ENCODE data around the gene POLDIP2.
A peak's percentile ranks its signal among the peaks of the same experiment; 100 is the strongest.

POLDIP2 gene

DNA sequence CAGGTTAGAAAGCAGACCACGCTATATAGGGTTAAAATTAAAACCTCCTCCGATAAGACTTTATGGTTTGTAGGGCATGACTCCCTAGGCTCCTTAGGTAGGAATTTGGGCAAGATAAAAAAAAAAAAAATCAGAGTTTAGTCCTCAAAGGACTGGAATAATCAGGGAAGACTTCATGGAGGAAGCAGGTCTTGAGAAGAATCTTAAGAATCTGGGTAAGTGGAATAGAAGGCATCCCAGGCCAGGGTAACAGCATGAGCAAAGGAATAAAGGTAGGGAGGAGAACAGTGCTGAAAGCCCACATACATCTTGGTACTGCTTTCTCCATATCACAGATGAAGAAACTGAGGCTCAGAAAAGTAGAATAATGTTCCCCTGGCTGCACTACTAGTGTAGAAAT is 33.2 kb upstream of the POLDIP2 start:
- DNase-seq (ENCODE audit: low read depth in 2 of 2): no peak

DNA sequence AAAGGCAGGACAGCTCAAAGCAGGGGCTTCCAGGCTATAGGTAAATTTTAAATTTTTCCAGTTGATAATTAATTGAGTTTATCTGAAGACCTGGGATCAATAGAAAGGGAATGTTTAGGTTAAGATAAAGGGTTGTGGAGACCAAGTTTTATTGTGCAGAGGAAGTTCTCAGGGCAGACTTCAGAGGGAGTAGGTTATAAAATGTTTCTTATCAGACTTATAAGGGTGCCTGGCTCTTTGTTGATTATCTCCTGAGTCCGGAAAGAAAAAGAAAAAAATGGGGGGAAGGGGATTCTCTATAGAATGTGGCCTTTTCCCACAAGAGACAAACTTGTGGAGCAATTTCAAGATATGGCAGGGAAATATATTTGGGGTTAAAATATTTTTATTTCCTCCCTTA is 32.8 kb upstream of the POLDIP2 start:
- no peak for DNase-seq (ENCODE audit: low read depth in 2 of 2)

DNA sequence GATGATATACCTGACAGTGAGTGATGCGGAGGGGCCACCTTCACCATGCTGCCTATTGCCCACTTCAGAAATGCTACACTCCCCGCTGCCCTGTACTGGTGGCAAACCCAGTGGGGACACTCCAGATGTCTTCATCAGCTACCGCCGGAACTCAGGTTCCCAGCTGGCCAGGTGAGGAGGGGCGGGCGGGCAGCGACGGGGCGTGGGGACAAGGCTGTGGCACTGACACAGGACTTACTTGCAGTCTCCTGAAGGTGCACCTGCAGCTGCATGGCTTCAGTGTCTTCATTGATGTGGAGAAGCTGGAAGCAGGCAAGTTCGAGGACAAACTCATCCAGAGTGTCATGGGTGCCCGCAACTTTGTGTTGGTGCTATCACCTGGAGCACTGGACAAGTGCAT is 30.8 kb upstream of the POLDIP2 start:
- DNase-seq (ENCODE audit: low read depth in 2 of 2): no peak

DNA sequence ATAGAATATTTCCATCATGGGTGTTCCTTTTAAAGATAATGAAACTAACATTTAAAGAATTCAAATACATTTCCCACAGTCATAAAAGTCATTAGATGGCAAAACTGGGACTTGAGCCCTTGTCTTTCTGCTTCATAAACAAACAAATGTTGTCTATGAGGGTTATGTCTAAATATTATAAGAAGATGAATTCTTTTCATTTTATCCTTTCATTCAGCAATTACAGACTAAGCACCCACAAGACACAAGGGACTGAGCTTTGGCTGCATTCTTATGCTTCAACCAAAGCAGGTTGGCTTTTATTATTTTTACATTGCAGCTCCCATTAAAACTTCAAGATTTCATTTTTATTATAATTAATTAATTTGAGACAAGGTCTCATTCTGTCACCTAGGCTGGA is 29.1 kb upstream of the POLDIP2 start:
- no peak for DNase-seq (ENCODE audit: low read depth in 2 of 2)

DNA sequence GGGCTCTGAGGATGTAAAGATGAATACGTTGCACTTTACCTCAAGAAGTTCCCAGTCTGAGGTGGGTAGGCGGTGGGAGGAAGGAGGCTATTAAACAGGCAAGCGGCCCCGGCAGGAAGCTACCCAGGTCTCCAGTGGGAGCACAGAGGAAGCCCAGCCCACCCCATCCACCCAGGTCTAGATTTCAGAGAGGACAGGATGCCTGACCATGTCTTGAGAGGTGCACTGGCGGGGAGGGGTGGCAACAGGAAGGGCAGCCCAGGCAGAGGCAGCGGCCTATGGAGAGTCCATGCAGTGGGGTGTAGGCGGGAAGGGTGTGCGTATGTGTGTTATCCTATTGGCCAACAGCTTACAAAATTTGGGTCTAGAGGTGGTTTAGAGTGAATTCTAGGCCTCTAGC is 28.1 kb upstream of the POLDIP2 start:
- no peak for DNase-seq (ENCODE audit: low read depth in 2 of 2)

DNA sequence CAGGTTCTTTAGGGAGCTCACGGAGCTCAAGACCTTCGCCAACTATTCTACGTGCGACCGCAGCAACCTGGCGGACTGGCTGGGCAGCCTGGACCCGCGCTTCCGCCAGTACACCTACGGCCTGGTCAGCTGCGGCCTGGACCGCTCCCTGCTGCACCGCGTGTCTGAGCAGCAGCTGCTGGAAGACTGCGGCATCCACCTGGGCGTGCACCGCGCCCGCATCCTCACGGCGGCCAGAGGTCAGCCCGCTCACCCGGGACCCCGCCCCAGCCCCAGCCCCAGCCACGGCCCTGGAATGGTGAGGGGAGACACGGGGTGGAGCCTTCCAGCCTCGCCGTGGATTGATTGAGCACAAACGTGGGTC is 27.7 kb upstream of the POLDIP2 start:
- no peak for DNase-seq (ENCODE audit: low read depth in 2 of 2)

DNA sequence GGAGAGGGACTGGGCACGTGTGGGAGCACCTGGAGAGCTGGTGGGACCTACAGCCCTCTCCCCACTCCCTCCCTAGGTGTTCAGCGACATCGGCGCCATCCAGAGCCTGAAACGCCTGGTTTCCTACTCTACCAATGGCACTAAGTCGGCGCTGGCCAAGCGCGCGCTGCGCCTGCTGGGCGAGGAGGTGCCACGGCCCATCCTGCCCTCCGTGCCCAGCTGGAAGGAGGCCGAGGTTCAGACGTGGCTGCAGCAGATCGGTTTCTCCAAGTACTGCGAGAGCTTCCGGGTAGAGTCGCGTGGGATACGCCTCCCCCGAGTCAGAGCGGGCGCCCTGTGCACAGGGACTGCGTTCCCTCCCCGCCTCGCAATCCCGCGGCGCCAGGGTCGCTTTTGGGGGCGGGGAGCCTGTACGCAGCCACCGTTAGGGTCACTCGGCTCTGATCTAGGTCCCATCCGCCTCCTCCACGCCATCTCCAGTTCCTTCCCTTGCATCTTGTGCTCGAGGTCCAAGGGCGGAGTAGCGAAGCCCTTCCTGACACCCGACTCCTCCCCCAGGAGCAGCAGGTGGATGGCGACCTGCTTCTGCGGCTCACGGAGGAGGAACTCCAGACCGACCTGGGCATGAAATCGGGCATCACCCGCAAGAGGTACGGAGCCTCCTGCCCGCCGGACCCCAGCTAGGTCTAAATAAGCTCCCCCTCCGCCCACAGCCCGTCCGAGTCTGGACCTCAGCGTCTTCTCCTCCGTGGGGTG is 27.1 kb upstream of the POLDIP2 start:
- peak; percentile 16 to 32 for DNase-seq (ENCODE audit: low read depth in 2 of 2)

DNA sequence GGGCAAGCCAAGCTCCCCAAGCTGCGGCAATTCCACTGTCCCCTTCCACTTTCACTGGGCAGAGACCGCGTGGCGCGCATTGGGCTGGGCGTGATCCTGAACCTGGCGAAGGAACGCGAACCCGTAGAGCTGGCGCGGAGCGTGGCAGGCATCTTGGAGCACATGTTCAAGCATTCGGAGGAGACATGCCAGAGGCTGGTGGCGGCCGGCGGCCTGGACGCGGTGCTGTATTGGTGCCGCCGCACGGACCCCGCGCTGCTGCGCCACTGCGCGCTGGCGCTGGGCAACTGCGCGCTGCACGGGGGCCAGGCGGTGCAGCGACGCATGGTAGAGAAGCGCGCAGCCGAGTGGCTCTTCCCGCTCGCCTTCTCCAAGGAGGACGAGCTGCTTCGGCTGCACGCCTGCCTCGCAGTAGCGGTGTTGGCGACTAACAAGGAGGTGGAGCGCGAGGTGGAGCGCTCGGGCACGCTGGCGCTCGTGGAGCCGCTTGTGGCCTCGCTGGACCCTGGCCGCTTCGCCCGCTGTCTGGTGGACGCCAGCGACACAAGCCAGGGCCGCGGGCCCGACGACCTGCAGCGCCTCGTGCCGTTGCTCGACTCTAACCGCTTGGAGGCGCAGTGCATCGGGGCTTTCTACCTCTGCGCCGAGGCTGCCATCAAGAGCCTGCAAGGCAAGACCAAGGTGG is 24.0 kb upstream of the POLDIP2 start:
- no peak for DNase-seq (ENCODE audit: low read depth in 2 of 2)

DNA sequence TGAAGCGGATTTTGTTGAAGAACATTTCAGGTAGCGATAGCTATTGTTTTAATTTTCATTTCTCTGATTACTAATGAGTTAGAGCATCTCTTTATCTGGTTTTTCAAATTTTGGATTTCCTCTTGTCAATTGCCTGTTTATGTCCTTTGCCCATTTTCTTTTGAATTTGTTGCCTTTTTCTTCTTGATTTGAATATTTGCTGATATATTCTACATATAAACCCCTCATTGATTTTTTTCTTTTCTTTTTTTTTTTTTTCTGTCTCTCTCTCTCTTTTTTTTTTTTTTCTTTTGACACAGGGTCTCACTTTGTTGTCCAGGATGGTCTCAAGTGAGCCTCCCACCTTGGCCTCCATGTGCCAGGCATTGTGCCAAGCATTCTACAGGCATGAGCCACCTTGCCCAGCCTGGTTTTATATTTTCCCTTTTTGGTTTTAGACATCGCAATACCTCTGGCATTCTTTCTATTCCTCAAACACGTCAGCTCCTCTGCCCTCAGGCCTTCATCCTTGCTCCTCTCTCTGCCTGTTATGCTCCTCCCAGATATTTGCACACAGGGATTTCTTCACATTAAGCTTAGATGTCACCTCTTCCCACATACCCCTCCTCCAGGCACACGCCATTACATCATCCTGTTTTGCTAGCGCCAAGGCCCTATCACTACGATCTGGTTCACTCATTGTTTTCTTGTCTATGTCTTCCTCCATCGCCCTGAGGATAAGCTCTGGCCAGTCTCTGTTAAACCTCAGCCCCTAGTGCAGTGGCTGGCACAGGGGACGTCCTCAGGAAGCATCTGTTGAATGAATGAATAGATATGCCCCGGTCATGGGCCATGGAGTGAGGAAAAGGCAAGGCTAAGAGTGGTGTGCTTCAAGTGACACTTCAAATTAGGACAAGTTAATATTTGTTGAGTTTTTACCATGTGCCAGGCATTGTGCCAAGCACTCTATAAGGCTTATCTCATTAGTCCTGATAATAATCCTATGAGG is 22.8 kb upstream of the POLDIP2 start:
- no peak for DNase-seq (ENCODE audit: low read depth in 2 of 2)

DNA sequence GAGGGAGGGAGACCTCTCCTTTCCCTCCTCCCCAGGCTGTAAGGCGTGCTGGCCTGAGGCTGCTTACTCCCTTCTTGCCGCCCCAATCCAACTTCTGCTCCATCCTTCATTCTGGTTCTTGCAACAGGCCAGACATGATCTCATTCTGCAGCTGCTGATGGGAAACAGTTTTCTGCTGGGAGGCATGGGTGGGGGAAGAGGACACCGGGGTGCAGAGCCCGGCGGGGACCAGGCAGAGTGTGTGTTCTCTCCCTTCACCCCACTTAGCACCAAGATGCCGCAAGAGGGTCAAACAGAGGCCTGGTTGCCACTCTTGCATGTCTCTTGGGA is 15.6 kb upstream of the POLDIP2 start:
- DNase-seq (ENCODE audit: low read depth in 2 of 2): no peak

DNA sequence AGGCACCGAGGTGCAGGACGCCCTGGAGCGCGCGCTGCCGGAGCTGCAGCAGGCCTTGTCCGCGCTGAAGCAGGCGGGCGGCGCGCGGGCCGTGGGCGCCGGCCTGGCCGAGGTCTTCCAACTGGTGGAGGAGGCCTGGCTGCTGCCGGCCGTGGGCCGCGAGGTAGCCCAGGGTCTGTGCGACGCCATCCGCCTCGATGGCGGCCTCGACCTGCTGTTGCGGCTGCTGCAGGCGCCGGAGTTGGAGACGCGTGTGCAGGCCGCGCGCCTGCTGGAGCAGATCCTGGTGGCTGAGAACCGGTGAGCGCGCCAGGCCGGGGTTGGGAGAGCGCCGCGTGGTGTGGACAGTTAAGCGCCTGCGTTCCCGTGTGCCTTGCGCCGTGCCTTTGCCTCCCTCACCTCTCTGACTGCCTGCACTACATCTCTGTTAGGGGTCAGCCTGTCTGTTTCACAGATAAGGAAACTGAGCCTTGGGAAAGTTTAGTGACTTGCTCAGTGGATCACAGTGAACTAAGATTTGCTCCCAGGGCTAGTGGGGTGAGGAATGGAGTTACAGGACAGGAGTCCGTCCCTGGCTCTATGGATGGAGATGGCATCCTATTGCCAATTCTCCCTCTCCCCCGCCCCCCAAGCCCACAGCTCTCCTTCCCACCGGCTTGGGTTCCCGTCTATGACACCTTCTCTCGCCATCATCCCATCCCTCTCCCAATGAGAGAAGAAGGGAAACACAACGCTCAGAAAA is 15.0 kb upstream of the POLDIP2 start:
- no peak for DNase-seq (ENCODE audit: low read depth in 2 of 2)

DNA sequence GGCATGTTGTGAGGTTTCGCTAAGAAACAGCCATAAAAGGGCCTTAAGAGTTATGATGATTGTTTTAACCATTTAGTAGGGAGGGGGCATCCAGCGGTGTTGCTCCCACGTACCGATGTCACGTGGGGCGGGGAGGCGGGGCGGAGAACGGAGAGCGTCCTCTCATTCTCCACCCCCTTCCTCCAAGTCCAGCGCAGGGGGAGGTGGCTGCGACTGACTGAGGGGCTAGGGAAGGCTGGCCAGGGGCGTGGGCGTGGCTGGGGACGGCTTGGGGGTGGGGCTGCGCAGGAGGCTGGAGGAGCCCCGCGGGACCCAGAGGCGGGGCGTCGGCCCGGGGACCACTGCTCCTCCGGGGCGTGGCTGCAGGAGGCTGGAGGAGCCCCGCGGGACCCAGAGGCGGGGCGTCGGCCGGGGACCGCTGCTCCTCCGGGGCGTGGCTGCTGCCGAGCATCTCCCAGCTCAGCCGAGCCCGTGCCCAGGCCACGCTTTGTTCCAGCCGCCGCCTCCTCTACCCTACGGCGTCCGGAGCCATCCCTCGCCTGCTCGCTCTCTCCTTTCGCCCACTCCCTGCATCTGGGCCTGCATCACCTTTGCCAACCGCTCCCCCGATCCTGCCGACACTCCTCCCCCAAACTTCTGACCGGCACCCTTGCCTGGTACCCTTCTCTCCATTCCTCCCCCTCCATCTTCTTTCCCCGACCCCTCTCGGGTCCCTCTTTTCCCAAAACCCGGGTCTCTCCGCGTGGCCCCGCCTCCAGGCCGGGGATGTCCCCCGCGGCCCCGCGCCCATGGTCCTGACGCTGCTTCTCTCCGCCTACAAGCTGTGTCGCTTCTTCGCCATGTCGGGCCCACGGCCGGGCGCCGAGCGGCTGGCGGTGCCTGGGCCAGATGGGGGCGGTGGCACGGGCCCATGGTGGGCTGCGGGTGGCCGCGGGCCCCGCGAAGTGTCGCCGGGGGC is 14.2 kb upstream of the POLDIP2 start, which contains the start of gene SARM1:
TSS of gene SARM1 (plus strand) at position 450 of the 958 bp plus-strand sequence. CDS start at position 789, 339 bp downstream.
- DNase-seq (ENCODE audit: low read depth in 2 of 2): peak; percentile 70 to 71

DNA sequence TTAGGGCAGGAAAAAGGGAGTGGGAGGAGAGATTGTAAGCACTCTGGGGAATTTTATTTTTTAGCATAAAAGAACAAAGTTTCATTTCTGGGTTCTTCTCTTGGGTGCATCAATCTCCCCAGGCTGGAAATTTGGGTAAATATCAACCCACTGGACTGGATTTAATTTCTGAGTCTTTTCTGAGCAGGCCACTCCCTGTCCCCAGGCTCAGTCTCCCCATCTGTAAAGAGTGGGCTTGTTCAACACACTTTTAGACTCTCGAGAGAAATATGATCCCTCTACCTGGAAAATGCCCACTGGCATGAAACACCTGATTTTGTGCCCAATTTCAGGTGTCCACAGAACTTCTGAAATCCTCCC is 13.4 kb upstream of the POLDIP2 start:
- DNase-seq (ENCODE audit: low read depth in 2 of 2): no peak

DNA sequence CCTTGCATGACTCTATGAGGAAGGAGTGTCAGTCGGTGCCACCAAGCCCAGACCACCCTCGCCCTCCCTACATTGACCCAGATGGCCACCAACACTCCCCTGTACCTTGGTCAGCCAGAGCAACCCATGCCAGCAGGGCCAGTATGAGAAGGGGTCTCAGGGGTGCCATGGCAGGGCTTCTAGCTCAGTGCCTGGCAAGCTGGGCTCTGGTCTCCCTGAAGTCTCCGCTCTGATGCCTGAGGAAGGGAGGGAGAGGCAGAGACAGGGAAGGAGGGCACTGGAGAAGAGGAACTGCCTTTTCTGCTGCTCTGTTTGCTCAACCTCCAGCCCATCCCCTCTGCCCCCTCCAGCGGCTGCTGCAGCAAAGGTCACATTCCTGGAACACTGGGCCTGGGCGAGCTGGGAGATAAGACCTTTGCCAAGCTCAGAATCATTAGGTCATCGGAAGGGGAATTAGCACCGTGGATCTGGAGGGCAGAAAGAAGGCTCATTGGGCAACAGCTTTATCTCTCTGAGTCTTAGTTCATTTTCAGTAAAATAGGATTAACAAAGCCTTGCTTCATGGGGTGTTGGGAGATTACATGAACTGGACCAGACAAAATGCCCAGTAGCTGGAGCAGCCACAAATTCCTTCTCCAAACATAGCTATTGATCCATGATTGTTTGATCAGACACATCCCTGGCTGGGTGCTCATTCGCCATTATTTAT is 12.9 kb upstream of the POLDIP2 start, which contains the start of gene VTN:
TSS of gene VTN (minus strand) at position 273 of the 709 bp plus-strand sequence. CDS start at position 169, 104 bp downstream.
- no peak for DNase-seq (ENCODE audit: low read depth in 2 of 2)

DNA sequence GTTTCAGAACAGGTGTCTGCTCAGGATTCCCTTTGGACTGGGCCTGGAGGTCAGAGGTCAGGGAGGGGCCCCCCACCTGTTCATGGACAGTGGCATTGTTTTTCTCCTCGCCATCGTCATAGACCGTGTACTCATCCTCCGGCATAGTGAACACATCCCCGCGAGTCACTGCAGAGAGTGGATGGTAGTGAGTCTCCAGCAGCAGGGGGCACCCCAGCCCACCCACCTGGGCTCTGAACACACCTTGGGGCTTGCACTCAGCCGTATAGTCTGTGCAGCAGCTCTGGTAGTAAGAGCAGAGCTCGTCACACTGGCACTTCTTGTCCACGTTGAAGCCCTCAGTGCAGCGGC is 12.3 kb upstream of the POLDIP2 start:
- DNase-seq (ENCODE audit: low read depth in 2 of 2): no peak

DNA sequence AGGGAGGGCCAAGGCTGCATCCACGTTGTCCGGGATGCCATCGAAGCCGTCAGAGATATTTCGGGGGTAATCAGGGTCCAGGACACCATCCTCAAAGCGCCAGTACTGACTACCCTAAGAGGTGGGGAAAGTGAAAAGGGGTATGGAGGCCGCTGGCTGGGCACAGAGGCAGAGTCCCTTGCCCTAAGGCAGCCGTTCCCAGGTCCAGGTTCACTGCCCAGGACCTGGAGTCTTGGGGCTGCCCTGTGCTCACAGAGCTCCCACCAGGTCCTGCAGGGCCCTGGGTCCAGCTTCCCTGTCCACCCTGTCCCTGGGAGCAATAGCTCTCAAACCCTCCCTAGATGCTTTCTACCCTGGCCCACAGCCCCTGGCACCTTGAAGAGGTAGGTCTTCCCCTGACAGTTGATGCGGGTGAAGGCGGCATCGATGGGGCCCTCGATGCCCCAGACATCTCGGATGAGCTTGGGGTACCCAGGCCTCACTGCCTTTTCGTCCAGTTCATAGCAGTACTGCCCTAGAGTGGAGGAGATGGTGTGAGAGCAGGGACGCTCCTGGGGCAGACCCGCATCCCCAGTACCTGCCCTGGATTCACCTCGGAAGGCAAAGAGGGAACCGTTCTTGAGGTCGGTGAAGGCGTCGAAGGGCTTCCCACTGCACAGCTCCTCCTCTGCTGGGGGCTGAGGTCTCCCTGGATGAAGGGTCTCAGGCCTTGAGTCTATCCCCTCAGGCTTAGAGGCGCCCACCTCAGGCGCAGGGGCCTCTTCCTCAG is 11.8 kb upstream of the POLDIP2 start:
- DNase-seq (ENCODE audit: low read depth in 2 of 2): no peak

DNA sequence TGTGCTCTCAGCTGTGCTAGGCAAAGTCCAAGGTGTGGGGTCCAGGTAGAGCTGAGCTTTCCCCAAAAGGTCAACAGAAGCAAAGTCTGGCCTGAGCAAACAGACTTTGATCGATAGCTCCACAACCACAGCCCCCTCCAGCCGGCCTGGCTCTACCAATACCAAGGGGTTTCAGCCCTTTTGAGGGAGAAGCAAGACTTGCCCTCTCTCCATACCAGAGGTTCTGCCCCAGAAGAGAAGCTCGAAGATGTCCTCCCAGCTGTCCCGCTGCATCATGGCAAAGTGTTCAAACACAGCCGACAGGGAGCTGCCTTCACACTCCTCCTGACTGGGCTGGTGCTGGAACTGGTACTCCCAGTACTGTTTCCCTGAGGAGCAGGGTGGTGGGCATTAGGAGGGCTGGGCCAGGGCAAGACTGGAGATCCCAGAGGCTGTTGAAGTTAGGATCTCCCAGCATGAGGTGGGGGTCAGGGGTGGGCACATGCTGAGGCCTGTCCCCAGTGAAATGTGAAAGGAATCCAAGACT is 11.0 kb upstream of the POLDIP2 start:
- no peak for DNase-seq (ENCODE audit: low read depth in 2 of 2)

DNA sequence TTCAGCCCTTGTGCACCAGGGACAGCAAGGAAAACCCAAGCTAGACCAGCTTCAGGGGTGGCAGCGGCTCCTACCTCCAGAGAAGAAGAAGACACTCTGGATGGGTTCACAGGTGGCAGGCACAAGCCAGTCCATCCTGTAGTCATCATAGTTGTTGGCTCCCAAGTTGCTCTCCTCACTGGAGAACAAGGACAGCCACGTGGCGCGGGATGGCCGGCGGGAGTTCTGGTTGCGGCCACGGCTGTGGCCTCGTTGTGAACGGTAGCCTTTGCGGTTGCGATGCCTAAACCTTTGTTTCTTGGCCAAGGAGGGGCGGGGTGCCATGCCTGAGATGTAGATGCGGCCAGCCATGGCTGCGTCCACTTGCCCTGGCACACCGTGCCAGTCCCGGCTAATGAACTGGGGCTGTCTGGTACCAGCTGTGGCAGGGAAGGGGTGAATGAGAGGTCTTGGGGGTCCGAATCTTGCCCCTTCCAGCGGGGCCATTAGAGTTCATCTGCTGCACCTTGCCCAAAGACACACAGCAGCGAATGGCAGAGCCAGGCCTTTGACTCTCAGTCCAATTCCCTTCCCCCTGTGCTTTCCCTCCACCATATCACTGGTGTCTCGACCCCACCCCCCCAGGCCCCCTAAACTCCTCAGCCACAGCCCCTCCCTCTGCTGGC is 10.4 kb upstream of the POLDIP2 start:
- DNase-seq (ENCODE audit: low read depth in 2 of 2): no peak
